ENCODE measurements around the gene CSNK1G3. TPM values are rescaled to one million over a fixed set of nuclear protein-coding genes. Genes with fewer than 3 reads are reported as not detected.

The CSNK1G3 gene
- total RNA-seq, 4 donors from 2014 or later = 31.8 to 84.0 (median 55.9) TPM

- no peaks in the 10 kb centered on the region for H3K9me3 ChIP-seq
- H3K36me3 ChIP-seq = no peaks in the 10 kb centered on the region
- DNase-seq = no peak
- peaks cover 12 to 76% (median 31%) of the 10 kb centered on the region in 4 donors for H3K4me1 ChIP-seq
- peak overlapping the region in 3 of 4 donors; percentile 5 to 38 (median 17) for H3K27ac ChIP-seq
- intact Hi-C loops (cut with DNase I; ENCODE audit: low total_unique reads) (no loop called here), in situ Hi-C loops (cut with MboI; ENCODE audit: low pct_ligation_motif_present in 1 of 4, low pct_unique_long_range_greater_than_20kb in 1 of 4, low sequenced_read_pairs in 3 of 4) (no loop called here)
- H3K27me3 ChIP-seq = no peaks in the 10 kb centered on the region
- H3K4me3 ChIP-seq = no peak overlapping the region
- TF ChIP-seq EP300 (IDR thresholded peaks at IDR 0.05; ENCODE audit: low read depth) = no peak
- TF ChIP-seq CTCF (IDR thresholded peaks at IDR 0.05) = no peak
- TF ChIP-seq POLR2A (IDR thresholded peaks at IDR 0.05) = no peak
- no peak for TF ChIP-seq POLR2AphosphoS5 (IDR thresholded peaks at IDR 0.05)
Measured at GRCh38 chr5:123518111-123518510, 6.1 kb downstream of the CSNK1G3 start.

GRCh38 chr5:123520677-123521247 lies 8.8 kb downstream of the CSNK1G3 start:
- Histone ChIP-seq H3K27ac (no peak overlapping the region), H3K36me3 (no peaks in the 10 kb centered on the region), H3K4me1 (peaks cover 0 to 66% (median 31%) of the 10 kb centered on the region in 4 donors), H3K27me3 (no peaks in the 10 kb centered on the region), H3K4me3 (no peak overlapping the region), H3K9me3 (no peaks in the 10 kb centered on the region)
- DNase-seq = no peak
- TF ChIP-seq EP300 (IDR thresholded peaks at IDR 0.05; ENCODE audit: low read depth) (no peak), POLR2AphosphoS5 (IDR thresholded peaks at IDR 0.05) (no peak), POLR2A (IDR thresholded peaks at IDR 0.05) (no peak), CTCF (IDR thresholded peaks at IDR 0.05) (no peak)
- intact Hi-C loops (cut with DNase I; ENCODE audit: low total_unique reads) = no loop called here
- in situ Hi-C loops (cut with MboI; ENCODE audit: low pct_ligation_motif_present in 1 of 4, low pct_unique_long_range_greater_than_20kb in 1 of 4, low sequenced_read_pairs in 3 of 4) = no loop called here

GRCh38 chr5:123524146-123524545 lies 12.2 kb downstream of the CSNK1G3 start:
- WGBS, 2 donors (ENCODE audit: low coverage in 1 of 2) = 65 to 75% methylated on average over 4 of the region's 4 CpGs
- Histone ChIP-seq H3K9me3 (no peaks in the 10 kb centered on the region), H3K27me3 (no peaks in the 10 kb centered on the region), H3K36me3 (no peaks in the 10 kb centered on the region), H3K4me3 (no peak overlapping the region), H3K27ac (no peak overlapping the region), H3K4me1 (peaks cover 0 to 74% (median 39%) of the 10 kb centered on the region in 4 donors)
- no peak for TF ChIP-seq POLR2AphosphoS5 (IDR thresholded peaks at IDR 0.05)
- no peak for TF ChIP-seq EP300 (IDR thresholded peaks at IDR 0.05; ENCODE audit: low read depth)
- TF ChIP-seq CTCF (IDR thresholded peaks at IDR 0.05) = no peak
- TF ChIP-seq POLR2A (IDR thresholded peaks at IDR 0.05) = no peak
- no peak for DNase-seq
- intact Hi-C loops (cut with DNase I; ENCODE audit: low total_unique reads) = no loop called here
- in situ Hi-C loops (cut with MboI; ENCODE audit: low pct_ligation_motif_present in 1 of 4, low pct_unique_long_range_greater_than_20kb in 1 of 4, low sequenced_read_pairs in 3 of 4) = no loop called here

- H3K36me3 ChIP-seq = no peaks in the 10 kb centered on the region
- no peaks in the 10 kb centered on the region for H3K27me3 ChIP-seq
- DNase-seq = no peak
- TF ChIP-seq POLR2A (IDR thresholded peaks at IDR 0.05) (no peak), CTCF (IDR thresholded peaks at IDR 0.05) (no peak), POLR2AphosphoS5 (IDR thresholded peaks at IDR 0.05) (no peak), EP300 (IDR thresholded peaks at IDR 0.05; ENCODE audit: low read depth) (no peak)
- peaks cover 0 to 60% (median 35%) of the 10 kb centered on the region in 4 donors for H3K4me1 ChIP-seq
- intact Hi-C loops (cut with DNase I; ENCODE audit: low total_unique reads) (no loop called here), in situ Hi-C loops (cut with MboI; ENCODE audit: low pct_ligation_motif_present in 1 of 4, low pct_unique_long_range_greater_than_20kb in 1 of 4, low sequenced_read_pairs in 3 of 4) (no loop called here)
- no peaks in the 10 kb centered on the region for H3K9me3 ChIP-seq
- peak overlapping the region in 2 of 4 donors; percentile 19 to 44 for H3K27ac ChIP-seq
- H3K4me3 ChIP-seq = no peak overlapping the region
Measured at GRCh38 chr5:123527190-123527589, 15.2 kb downstream of the CSNK1G3 start.
